Natural killer cell treated with Interleukin-12 subunit alpha and Interleukin-12 subunit beta and Interleukin-15 and Interleukin-18, amount 100 ng/mL, for 72 hours (primary cell): ENCODE measurements around the gene RECQL. TPM values are rescaled to one million over a fixed set of nuclear protein-coding genes. Genes with fewer than 3 reads are reported as not detected.

Experiments used
- ATAC-seq, 2 donors: fragments of 150-1000 bp; cut with Tn5 transposase in 1 of 2; sonication (Bioruptor Pico), chemical (Tn5 transposase) in 1 of 2; 2 replicates each; pipeline ENCODE4 v1.10.0; 2021
- DNase-seq: peaks from one replicate; pipeline ENCODE4 v3.0.0; 2022; ENCODE audit warnings: low spot score
- H3K27ac Mint-ChIP-seq, 2 donors: 1 replicate in 1 of 2; 2 replicates in 1 of 2; pipeline ENCODE4 v1.8.0; 2022; ENCODE audit warnings: mixed read lengths in 2 of 2, mild to moderate bottlenecking in 1 of 2, moderate library complexity in 1 of 2
- H3K27me3 Mint-ChIP-seq, 2 donors: 1 replicate in 1 of 2; 2 replicates in 1 of 2; pipeline ENCODE4 v1.8.0; 2022; ENCODE audit warnings: mixed read lengths in 2 of 2
- H3K36me3 Mint-ChIP-seq: one replicate; pipeline ENCODE4 v1.8.0; 2022; ENCODE audit warnings: mixed read lengths
- H3K4me1 Mint-ChIP-seq, 2 donors: 1 replicate in 1 of 2; 2 replicates in 1 of 2; pipeline ENCODE4 v1.8.0; 2022; ENCODE audit warnings: low read depth in 2 of 2, mixed read lengths in 2 of 2, mild to moderate bottlenecking in 1 of 2
- H3K4me3 Mint-ChIP-seq: one replicate; pipeline ENCODE4 v1.8.0; 2022; ENCODE audit warnings: mixed read lengths
- H3K9me3 Mint-ChIP-seq: 2 replicates; pipeline ENCODE4 v1.8.0; 2022; ENCODE audit warnings: mixed read lengths
- total RNA-seq, 2 donors: library from RNA; stranded (reverse); gene quantifications; one replicate each; pipeline ENCODE4 v1.2.3, GENCODE V29; 2022

The RECQL gene
- total RNA-seq, 2 donors from 2014 or later: 67.3 to 83.3 TPM

GRCh38 chr12:21526721-21527345, 25.4 kb upstream of the RECQL start:
- Mint-ChIP-seq H3K27me3 (peaks cover 37 to 56% of the 10 kb centered on the region in 2 donors), H3K36me3 (peaks cover 6% of the 10 kb centered on the region), H3K4me3 (no peak overlapping the region), H3K4me1 (no peaks in the 10 kb centered on the region), H3K27ac (no peak overlapping the region), H3K9me3 (peaks cover 5% of the 10 kb centered on the region)
- ATAC-seq (no peak), DNase-seq (no peak)

- H3K36me3 Mint-ChIP-seq: peaks cover 6% of the 10 kb centered on the region
- DNase-seq: no peak
- H3K9me3 Mint-ChIP-seq: peaks cover 5% of the 10 kb centered on the region
- no peak within 1 kb of the TSS for H3K4me3 Mint-ChIP-seq
- no peak for ATAC-seq
- H3K4me1 Mint-ChIP-seq: no peaks in the 10 kb centered on the region
- H3K27me3 Mint-ChIP-seq: peaks cover 34 to 50% of the 10 kb centered on the region in 2 donors
- H3K27ac Mint-ChIP-seq: no peak within 1 kb of the TSS
Observed at GRCh38 chr12:21526053-21526452, 24.6 kb upstream of the RECQL start, which contains the start of gene SPX. Gene SPX, plus strand, starts transcription at chr12:21526296. Its CDS starts 177 bp downstream, at chr12:21526473.

- no peak for DNase-seq
- H3K36me3 Mint-ChIP-seq: peaks cover 6% of the 10 kb centered on the region
- H3K27me3 Mint-ChIP-seq: peaks cover 15 to 26% of the 10 kb centered on the region in 2 donors
- H3K27ac Mint-ChIP-seq: no peak overlapping the region
- H3K4me3 Mint-ChIP-seq: no peak overlapping the region
- no peaks in the 10 kb centered on the region for H3K4me1 Mint-ChIP-seq
- no peak for ATAC-seq
- H3K9me3 Mint-ChIP-seq: peaks cover 5% of the 10 kb centered on the region
Observed at GRCh38 chr12:21523148-21523547, 21.7 kb upstream of the RECQL start.

GRCh38 chr12:21521541-21521940, 20.1 kb upstream of the RECQL start:
- DNase-seq: no peak
- Mint-ChIP-seq H3K36me3 (peaks cover 10% of the 10 kb centered on the region), H3K9me3 (peaks cover 5% of the 10 kb centered on the region), H3K4me3 (no peak overlapping the region), H3K27ac (no peak overlapping the region), H3K4me1 (no peaks in the 10 kb centered on the region), H3K27me3 (peaks cover 12 to 19% of the 10 kb centered on the region in 2 donors)
- ATAC-seq: no peak

- Mint-ChIP-seq H3K9me3 (no peaks in the 10 kb centered on the region), H3K4me3 (no peak overlapping the region), H3K4me1 (no peaks in the 10 kb centered on the region), H3K27ac (no peak overlapping the region), H3K36me3 (peaks cover 4% of the 10 kb centered on the region), H3K27me3 (no peaks in the 10 kb centered on the region)
- ATAC-seq (no peak), DNase-seq (no peak)
Observed at GRCh38 chr12:21518451-21518850, 17.0 kb upstream of the RECQL start.

GRCh38 chr12:21516281-21516680, 14.8 kb upstream of the RECQL start:
- ATAC-seq (no peak), DNase-seq (no peak)
- Mint-ChIP-seq H3K27ac (no peak overlapping the region), H3K4me1 (no peaks in the 10 kb centered on the region), H3K27me3 (no peaks in the 10 kb centered on the region), H3K36me3 (peaks cover 8% of the 10 kb centered on the region), H3K9me3 (no peaks in the 10 kb centered on the region), H3K4me3 (no peak overlapping the region)

- ATAC-seq (peak; percentile 70 to 85), DNase-seq (no peak)
- peaks cover 29% of the 10 kb centered on the region for H3K36me3 Mint-ChIP-seq
- H3K27ac Mint-ChIP-seq: peak overlapping the region; percentile 91 to 93
- H3K4me1 Mint-ChIP-seq: peaks cover 23 to 24% of the 10 kb centered on the region in 2 donors
- no peaks in the 10 kb centered on the region for H3K9me3 Mint-ChIP-seq
- no peaks in the 10 kb centered on the region for H3K27me3 Mint-ChIP-seq
- peak overlapping the region; percentile 74 for H3K4me3 Mint-ChIP-seq
Observed at GRCh38 chr12:21509768-21510167, 8.3 kb upstream of the RECQL start.

- H3K4me3 Mint-ChIP-seq: no peak overlapping the region
- no peaks in the 10 kb centered on the region for H3K9me3 Mint-ChIP-seq
- no peaks in the 10 kb centered on the region for H3K27me3 Mint-ChIP-seq
- ATAC-seq: no peak
- peaks cover 29% of the 10 kb centered on the region for H3K36me3 Mint-ChIP-seq
- no peak overlapping the region for H3K27ac Mint-ChIP-seq
- DNase-seq: no peak
- peaks cover 37 to 43% of the 10 kb centered on the region in 2 donors for H3K4me1 Mint-ChIP-seq
Observed at GRCh38 chr12:21507849-21508248, 6.4 kb upstream of the RECQL start.

GRCh38 chr12:21505888-21506287, 4.5 kb upstream of the RECQL start:
- H3K27ac Mint-ChIP-seq: no peak overlapping the region
- peaks cover 42 to 49% of the 10 kb centered on the region in 2 donors for H3K4me1 Mint-ChIP-seq
- no peak overlapping the region for H3K4me3 Mint-ChIP-seq

GRCh38 chr12:21502872-21503271, 1.4 kb upstream of the RECQL start:
- H3K9me3 Mint-ChIP-seq: no peaks in the 10 kb centered on the region
- no peak overlapping the region for H3K4me3 Mint-ChIP-seq
- ATAC-seq (no peak), DNase-seq (no peak)
- peaks cover 27 to 32% of the 10 kb centered on the region in 2 donors for H3K4me1 Mint-ChIP-seq
- H3K27me3 Mint-ChIP-seq: no peaks in the 10 kb centered on the region
- H3K27ac Mint-ChIP-seq: no peak overlapping the region
- peaks cover 13% of the 10 kb centered on the region for H3K36me3 Mint-ChIP-seq

More at GRCh38 chr12:21505888-21506287, 4.5 kb upstream of the RECQL start:
- Mint-ChIP-seq H3K36me3 (peaks cover 24% of the 10 kb centered on the region), H3K27me3 (no peaks in the 10 kb centered on the region), H3K9me3 (no peaks in the 10 kb centered on the region)
- ATAC-seq (no peak), DNase-seq (no peak)

GRCh38 chr12:21502164-21502496, 695 bp upstream of the RECQL start:
- Mint-ChIP-seq H3K27ac (no peak overlapping the region), H3K4me1 (peaks cover 25 to 28% of the 10 kb centered on the region in 2 donors), H3K9me3 (no peaks in the 10 kb centered on the region), H3K4me3 (no peak overlapping the region), H3K36me3 (peaks cover 20% of the 10 kb centered on the region), H3K27me3 (no peaks in the 10 kb centered on the region)
- DNase-seq: no peak
- peak in 1 of 2 donors; percentile 21 for ATAC-seq

GRCh38 chr12:21500786-21501257, 613 bp downstream of the RECQL start:
- no peak overlapping the region for H3K27ac Mint-ChIP-seq
- no peak overlapping the region for H3K4me3 Mint-ChIP-seq
- ATAC-seq: no peak
- no peak for DNase-seq
- no peaks in the 10 kb centered on the region for H3K27me3 Mint-ChIP-seq
- peaks cover 25% of the 10 kb centered on the region for H3K36me3 Mint-ChIP-seq
- H3K4me1 Mint-ChIP-seq: peaks cover 25 to 28% of the 10 kb centered on the region in 2 donors
- H3K9me3 Mint-ChIP-seq: no peaks in the 10 kb centered on the region

GRCh38 chr12:21499765-21500164, 1.7 kb downstream of the RECQL start:
- H3K9me3 Mint-ChIP-seq: no peaks in the 10 kb centered on the region
- H3K4me3 Mint-ChIP-seq: no peak overlapping the region
- peaks cover 25 to 28% of the 10 kb centered on the region in 2 donors for H3K4me1 Mint-ChIP-seq
- DNase-seq: no peak
- no peak for ATAC-seq
- peaks cover 33% of the 10 kb centered on the region for H3K36me3 Mint-ChIP-seq
- H3K27me3 Mint-ChIP-seq: no peaks in the 10 kb centered on the region
- no peak overlapping the region for H3K27ac Mint-ChIP-seq

GRCh38 chr12:21485998-21486397, 15.4 kb downstream of the RECQL start:
- Mint-ChIP-seq H3K4me1 (peaks cover 11 to 13% of the 10 kb centered on the region in 2 donors), H3K4me3 (no peak overlapping the region), H3K27ac (no peak overlapping the region), H3K36me3 (peaks cover 25% of the 10 kb centered on the region), H3K27me3 (no peaks in the 10 kb centered on the region), H3K9me3 (no peaks in the 10 kb centered on the region)
- ATAC-seq (no peak), DNase-seq (no peak)

- no peaks in the 10 kb centered on the region for H3K27me3 Mint-ChIP-seq
- ATAC-seq (no peak), DNase-seq (no peak)
- no peak overlapping the region for H3K27ac Mint-ChIP-seq
- peaks cover 7 to 12% of the 10 kb centered on the region in 2 donors for H3K4me1 Mint-ChIP-seq
- H3K4me3 Mint-ChIP-seq: no peak overlapping the region
- H3K36me3 Mint-ChIP-seq: peaks cover 10% of the 10 kb centered on the region
- H3K9me3 Mint-ChIP-seq: no peaks in the 10 kb centered on the region
Observed at GRCh38 chr12:21483531-21483930, 17.9 kb downstream of the RECQL start.
